GM10248 (cell line): ENCODE data around the gene MRPL27.

Experiments
- CTCF ChIA-PET: fragments of 300-600 bp; sonication (Branson Sonifier 250); formaldehyde crosslinking; extraction: SDS; loops from one replicate; lab custom pipeline; 2021; ENCODE audit warnings: antibody characterized with exemption; lab: Yijun Ruan, JAX
- POLR2A ChIA-PET: fragments of 350-650 bp; sonication (Branson Sonifier 250); formaldehyde crosslinking; extraction: SDS; loops from one replicate; lab custom pipeline; 2020; ENCODE audit warnings: antibody characterized with exemption; lab: Yijun Ruan, JAX
- DNase-seq: peaks from one replicate; pipeline ENCODE4 v3.0.0; 2012; ENCODE audit errors: extremely low spot score
- TF ChIP-seq, protein P1 (sequence below): IDR thresholded peaks from 2 replicates; pipeline ENCODE4 v1.5.1; 2012; ENCODE audit warnings: mild to moderate bottlenecking, low read depth; ENCODE audit errors: extremely low read depth, missing control alignments, control extremely low read depth

The MRPL27 gene

DNA sequence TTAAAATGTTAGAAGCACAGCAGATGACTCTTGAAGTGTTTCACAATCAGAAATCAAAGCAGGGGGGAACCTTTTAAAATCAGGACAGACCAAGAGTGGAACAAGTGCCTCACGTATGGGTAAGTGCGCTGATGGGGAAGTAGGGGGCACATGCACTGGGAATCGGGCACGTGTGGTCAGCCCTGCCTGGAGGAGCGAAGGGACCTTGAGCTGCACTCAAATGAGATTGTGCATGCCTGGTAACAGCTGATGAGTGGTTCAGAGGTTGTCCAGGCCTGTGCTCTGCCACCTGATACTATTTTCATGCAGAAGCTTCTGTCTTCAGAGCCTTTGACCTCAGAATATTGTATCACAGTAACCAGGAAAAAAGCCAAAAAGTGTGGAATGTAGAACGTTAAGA lies 40.8 kb downstream of the MRPL27 start:
- TF ChIP-seq, protein P1, sequence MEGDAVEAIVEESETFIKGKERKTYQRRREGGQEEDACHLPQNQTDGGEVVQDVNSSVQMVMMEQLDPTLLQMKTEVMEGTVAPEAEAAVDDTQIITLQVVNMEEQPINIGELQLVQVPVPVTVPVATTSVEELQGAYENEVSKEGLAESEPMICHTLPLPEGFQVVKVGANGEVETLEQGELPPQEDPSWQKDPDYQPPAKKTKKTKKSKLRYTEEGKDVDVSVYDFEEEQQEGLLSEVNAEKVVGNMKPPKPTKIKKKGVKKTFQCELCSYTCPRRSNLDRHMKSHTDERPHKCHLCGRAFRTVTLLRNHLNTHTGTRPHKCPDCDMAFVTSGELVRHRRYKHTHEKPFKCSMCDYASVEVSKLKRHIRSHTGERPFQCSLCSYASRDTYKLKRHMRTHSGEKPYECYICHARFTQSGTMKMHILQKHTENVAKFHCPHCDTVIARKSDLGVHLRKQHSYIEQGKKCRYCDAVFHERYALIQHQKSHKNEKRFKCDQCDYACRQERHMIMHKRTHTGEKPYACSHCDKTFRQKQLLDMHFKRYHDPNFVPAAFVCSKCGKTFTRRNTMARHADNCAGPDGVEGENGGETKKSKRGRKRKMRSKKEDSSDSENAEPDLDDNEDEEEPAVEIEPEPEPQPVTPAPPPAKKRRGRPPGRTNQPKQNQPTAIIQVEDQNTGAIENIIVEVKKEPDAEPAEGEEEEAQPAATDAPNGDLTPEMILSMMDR, result no peak
- no peak for DNase-seq
- ChIA-PET CTCF (interaction anchor here (1.6 to 2.2 kb wide), 3 partner anchors 10 to 131 kb away, joined by 5 to 13 read pairs (median 6); partner anchors contain the start of gene COL1A1), POLR2A (no interaction called here)

DNA sequence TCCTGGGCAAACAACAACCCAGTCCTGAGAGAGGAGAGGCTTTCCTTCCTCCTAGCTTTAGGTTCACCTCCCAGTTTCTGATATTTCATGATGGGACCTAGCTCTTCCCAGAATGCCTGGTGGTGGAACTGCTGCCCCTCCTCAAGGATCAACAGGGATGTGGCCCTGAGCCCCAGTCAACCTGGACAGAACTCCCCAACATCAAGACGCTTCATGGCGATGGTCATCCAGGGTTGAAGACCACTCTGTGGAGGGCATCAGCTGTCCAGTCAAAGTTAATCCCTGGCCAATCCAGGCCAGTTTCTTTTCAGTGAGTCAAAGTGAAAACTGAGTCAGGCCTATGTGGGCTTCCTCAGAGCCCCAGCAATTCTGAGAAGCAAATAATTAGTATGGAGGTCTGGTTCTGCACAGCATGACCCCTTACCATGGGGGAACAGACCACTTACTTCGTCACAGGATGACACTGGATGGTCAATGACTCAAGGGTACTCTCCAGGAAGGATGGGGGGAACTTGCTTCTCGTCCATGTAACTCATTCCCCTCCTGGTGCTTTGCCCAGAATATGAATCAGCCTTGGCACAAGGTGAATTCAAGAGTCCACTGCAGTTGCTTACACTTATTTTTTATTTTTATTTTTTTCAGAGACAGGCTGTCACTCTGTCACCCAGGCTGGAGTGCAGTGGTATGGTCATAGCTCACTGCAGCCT lies 41.7 kb downstream of the MRPL27 start:
- no peak for DNase-seq
- TF ChIP-seq, protein P1, result no peak
- CTCF ChIA-PET, result interaction anchor here (0.9 to 1.6 kb wide), 4 partner anchors 9 to 130 kb away, joined by 3 to 7 read pairs (median 5); partner anchors contain the start of gene COL1A1
- POLR2A ChIA-PET, result no interaction called here

DNA sequence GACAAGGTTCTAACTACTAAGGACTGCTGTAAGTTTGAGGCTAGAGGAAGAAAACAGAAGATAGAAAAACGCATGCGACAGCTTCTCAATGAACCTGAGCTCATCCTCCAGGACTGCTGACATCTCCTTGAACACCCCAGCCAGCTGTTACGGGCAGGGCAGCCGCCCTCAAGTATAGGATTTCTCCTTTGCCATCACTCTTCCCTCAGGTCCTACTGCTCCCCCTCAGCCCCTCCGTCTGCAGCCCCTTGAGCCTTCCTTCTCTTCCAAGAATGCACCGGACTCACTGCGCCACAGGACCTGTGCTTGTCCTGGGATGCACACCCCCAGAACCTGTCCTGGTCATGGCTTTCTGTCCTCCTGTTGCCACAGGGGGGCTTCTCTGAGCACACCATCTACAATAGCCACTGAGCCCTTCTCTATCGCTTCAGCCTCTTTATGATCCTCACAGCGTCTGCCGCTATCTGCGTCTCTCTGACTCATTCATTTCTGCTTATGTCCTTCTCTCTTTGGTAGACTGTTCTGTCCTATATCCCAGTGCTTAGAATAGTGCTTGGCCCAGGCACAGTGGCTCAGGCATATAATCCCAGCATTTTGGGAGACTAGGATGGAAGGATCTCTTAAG lies 42.7 kb downstream of the MRPL27 start:
- no peak for DNase-seq
- ChIA-PET CTCF (interaction anchor here (0.9 to 2.3 kb wide), 6 partner anchors 12 to 130 kb away, joined by 3 to 7 read pairs (median 4); partner anchors contain the start of gene COL1A1), POLR2A (no interaction called here)
- TF ChIP-seq, protein P1, result no peak

DNA sequence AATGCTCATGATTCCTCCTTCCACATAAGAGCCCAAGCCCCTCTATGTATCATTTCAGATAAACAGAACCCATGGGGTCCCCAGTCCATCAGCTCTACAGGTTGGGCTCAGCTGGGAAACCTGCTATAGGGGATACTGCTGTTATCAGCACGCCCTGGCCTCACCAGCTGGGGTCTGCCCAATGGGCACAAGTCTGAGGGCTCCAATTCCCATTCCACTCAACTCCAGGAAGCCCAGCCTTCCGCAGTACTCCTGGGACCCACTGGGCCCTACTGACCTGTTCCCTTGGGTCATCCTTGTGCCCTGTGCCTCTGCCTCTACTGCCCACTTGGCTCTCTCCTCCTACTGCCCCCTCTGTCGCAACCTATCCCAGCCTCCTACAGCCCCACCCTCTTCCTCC lies 43.3 kb downstream of the MRPL27 start:
- no peak for DNase-seq
- POLR2A ChIA-PET, result no interaction called here
- CTCF ChIA-PET, result interaction anchor here (0.9 to 2.3 kb wide), 4 partner anchors 15 to 129 kb away, joined by 3 to 7 read pairs (median 4); partner anchors contain the start of gene COL1A1
- TF ChIP-seq, protein P1, result no peak

DNA sequence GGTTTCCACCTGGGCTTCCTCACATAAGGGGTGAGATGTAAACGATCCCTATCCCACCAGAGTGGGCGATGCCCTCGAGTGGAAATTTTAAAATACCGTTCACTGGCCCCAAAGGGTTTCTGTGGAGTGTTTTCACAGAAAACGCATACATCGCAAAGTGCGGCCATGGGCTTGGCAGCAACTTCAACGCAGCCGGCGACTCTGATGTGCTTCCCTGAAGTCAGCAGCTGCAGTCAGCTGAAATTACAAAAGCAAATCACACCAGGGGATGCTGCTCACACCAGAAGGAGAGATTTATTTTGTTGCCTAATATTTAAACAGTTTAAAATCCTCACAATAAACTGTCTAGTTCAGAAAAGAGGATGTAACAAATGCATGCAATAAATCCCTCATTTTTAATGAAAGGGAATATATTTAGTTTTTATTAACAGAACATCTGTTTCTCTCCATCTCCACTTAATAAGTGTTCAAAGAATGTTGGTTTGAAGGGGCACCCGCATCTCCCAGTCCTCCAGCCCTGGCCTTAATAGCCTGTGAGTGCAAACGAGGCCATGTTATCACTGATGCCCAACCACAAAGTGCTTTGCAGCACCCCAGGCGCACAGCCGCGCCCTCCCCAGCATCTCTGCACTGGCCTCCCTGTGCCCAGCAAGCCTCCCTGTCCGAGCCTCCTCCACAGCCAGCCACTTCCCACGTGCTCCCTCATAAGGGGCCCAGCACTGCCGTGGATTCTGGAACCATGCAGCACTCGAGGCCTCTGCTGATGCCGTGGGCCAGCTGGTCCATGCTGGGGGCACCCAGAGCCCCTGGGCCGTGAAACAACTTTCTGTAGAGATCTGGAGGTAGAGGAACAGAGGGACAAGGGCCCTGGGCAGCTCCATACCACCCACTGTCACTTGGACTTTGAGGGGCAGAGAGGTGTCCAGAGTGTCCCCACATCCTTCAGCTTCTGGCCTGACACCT lies 44.3 kb downstream of the MRPL27 start:
- DNase-seq, result no peak
- CTCF ChIA-PET, result interaction anchor here (1.3 to 2.3 kb wide), 2 partner anchors 31 to 128 kb away, joined by 5 to 7 read pairs; partner anchors contain the start of gene COL1A1
- TF ChIP-seq, protein P1, result no peak
- POLR2A ChIA-PET, result no interaction called here
